ENCODE measurements around the gene GTPBP8. TPM values are rescaled to one million over a fixed set of nuclear protein-coding genes. Genes with fewer than 3 reads are reported as not detected.
A peak's percentile ranks its signal among the peaks of the same experiment; 100 is the strongest.

The GTPBP8 gene
- total RNA-seq, 1 donor from 2014 or later, result 14.4 TPM

- H3K4me3 ChIP-seq, result peak overlapping the region; percentile 28
- H3K27ac ChIP-seq, result no peak overlapping the region
Measured at GRCh38 chr3:112973325-112974177, 17.2 kb upstream of the GTPBP8 start.

GRCh38 chr3:112974178-112974517, 16.6 kb upstream of the GTPBP8 start:
- ATAC-seq, result no peak
- Histone ChIP-seq H3K4me3 (peak overlapping the region; percentile 28), H3K4me1 (peaks cover 17% of the 10 kb centered on the region), H3K36me3 (no peaks in the 10 kb centered on the region), H3K27ac (no peak overlapping the region), H3K9me3 (no peaks in the 10 kb centered on the region), H3K27me3 (ENCODE audit: low read depth) (no peaks in the 10 kb centered on the region)
- TF ChIP-seq CTCF (IDR thresholded peaks at IDR 0.05), result no peak
- intact Hi-C loops (cut with DNase I), result no loop called here
- no peak for DNase-seq

More at GRCh38 chr3:112973325-112974177, 17.2 kb upstream of the GTPBP8 start:
- no peaks in the 10 kb centered on the region for H3K27me3 ChIP-seq (ENCODE audit: low read depth)
- no peaks in the 10 kb centered on the region for H3K36me3 ChIP-seq
- no peak for TF ChIP-seq CTCF (IDR thresholded peaks at IDR 0.05)
- H3K4me1 ChIP-seq, result peaks cover 17% of the 10 kb centered on the region
- ATAC-seq, result peak; percentile 39 to 58
- intact Hi-C loops (cut with DNase I), result no loop called here
- no peak for DNase-seq
- no peaks in the 10 kb centered on the region for H3K9me3 ChIP-seq

- DNase-seq (no peak), ATAC-seq (peak in 1 of 2 donors; percentile 28)
- TF ChIP-seq CTCF (IDR thresholded peaks at IDR 0.05), result no peak
- no peaks in the 10 kb centered on the region for H3K36me3 ChIP-seq
- peak within 1 kb of the TSS; percentile 25 for H3K27ac ChIP-seq
- intact Hi-C loops (cut with DNase I), result loop anchor here (5.0 kb wide), 1 partner anchor 333 kb away; the partner anchor contains the start of gene CCDC80
- H3K9me3 ChIP-seq, result no peaks in the 10 kb centered on the region
- H3K4me3 ChIP-seq, result peak within 1 kb of the TSS; percentile 28
- H3K4me1 ChIP-seq, result peaks cover 17% of the 10 kb centered on the region
- no peaks in the 10 kb centered on the region for H3K27me3 ChIP-seq (ENCODE audit: low read depth)
Measured at GRCh38 chr3:112974894-112975293, 15.9 kb upstream of the GTPBP8 start, which contains the start of gene CD200R1. CD200R1 (minus strand) TSS chr3:112975103; CDS start chr3:112974857, 246 bp downstream.

- ATAC-seq (no peak), DNase-seq (no peak)
- peaks cover 17% of the 10 kb centered on the region for H3K4me1 ChIP-seq
- TF ChIP-seq CTCF (IDR thresholded peaks at IDR 0.05), result no peak
- intact Hi-C loops (cut with DNase I), result loop anchor here (5.0 kb wide), 1 partner anchor 334 kb away; the partner anchor contains the start of gene CCDC80
- no peak overlapping the region for H3K27ac ChIP-seq
- H3K36me3 ChIP-seq, result no peaks in the 10 kb centered on the region
- H3K4me3 ChIP-seq, result no peak overlapping the region
- no peaks in the 10 kb centered on the region for H3K9me3 ChIP-seq
- H3K27me3 ChIP-seq (ENCODE audit: low read depth), result no peaks in the 10 kb centered on the region
Measured at GRCh38 chr3:112976001-112976400, 14.8 kb upstream of the GTPBP8 start.

GRCh38 chr3:112976953-112977352, 13.8 kb upstream of the GTPBP8 start:
- Histone ChIP-seq H3K27me3 (ENCODE audit: low read depth) (no peaks in the 10 kb centered on the region), H3K36me3 (no peaks in the 10 kb centered on the region), H3K4me1 (peaks cover 17% of the 10 kb centered on the region), H3K4me3 (no peak overlapping the region), H3K9me3 (no peaks in the 10 kb centered on the region), H3K27ac (no peak overlapping the region)
- no peak for TF ChIP-seq CTCF (IDR thresholded peaks at IDR 0.05)
- ATAC-seq (no peak), DNase-seq (no peak)
- intact Hi-C loops (cut with DNase I), result loop anchor here (5.0 kb wide), 1 partner anchor 335 kb away; the partner anchor contains the start of gene CCDC80

Data from lower lobe of right lung (tissue), 2 donors.